ENCODE data around the gene NUMB. TPM values are rescaled to one million over a fixed set of nuclear protein-coding genes. Genes with fewer than 3 reads are reported as not detected.

NUMB gene
- total and polyA plus RNA-seq, 2 of the 13 experiments (the other 11 are each of a cell fraction or from before 2014, with no cell fraction given) = 20.3 to 71.1 TPM

DNA sequence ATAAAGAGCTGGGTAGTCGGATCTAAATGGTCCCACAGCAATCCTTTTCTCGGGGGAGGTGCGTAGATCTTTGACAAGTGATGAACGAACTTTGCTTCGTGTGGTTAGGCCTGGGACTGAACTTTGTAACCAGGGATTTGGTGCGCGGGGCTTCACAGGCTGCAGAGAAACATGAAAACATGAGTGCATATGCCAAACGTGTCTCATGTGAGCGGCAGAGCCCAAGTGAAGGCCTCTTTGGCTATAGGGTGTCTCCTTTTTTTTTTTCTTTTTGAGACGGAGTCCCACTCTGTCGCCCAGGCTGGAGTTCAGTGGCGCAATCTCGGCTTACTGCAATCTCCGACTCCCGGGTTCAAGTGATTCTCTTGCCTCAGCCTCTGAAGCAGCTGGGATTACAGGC lies 20.3 kb upstream of the NUMB start (continued):
- TF ChIP-seq, protein P1, sequence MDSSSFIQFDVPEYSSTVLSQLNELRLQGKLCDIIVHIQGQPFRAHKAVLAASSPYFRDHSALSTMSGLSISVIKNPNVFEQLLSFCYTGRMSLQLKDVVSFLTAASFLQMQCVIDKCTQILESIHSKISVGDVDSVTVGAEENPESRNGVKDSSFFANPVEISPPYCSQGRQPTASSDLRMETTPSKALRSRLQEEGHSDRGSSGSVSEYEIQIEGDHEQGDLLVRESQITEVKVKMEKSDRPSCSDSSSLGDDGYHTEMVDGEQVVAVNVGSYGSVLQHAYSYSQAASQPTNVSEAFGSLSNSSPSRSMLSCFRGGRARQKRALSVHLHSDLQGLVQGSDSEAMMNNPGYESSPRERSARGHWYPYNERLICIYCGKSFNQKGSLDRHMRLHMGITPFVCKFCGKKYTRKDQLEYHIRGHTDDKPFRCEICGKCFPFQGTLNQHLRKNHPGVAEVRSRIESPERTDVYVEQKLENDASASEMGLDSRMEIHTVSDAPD (CRISPR knock-in tag; IDR thresholded peaks at IDR 0.05) = 0 out of 2 replicates have a peak, but pooled peaks have one; percentile 50
- TF ChIP-seq ZNF205 (CRISPR knock-in tag; IDR thresholded peaks at IDR 0.05) (no peak), DMAP1 (CRISPR knock-in tag; IDR thresholded peaks at IDR 0.05) (peak; percentile 29; the same call in 1 of the 2 replicates), MTF1 (CRISPR knock-in tag; IDR thresholded peaks at IDR 0.05) (no peak), HOMEZ (CRISPR knock-in tag; IDR thresholded peaks at IDR 0.05; ENCODE audit: low read depth) (peak; percentile 21; the same call in 1 of the 2 replicates), ZKSCAN5 (CRISPR knock-in tag; IDR thresholded peaks at IDR 0.05) (no peak), HNRNPUL1 (IDR thresholded peaks at IDR 0.05; ENCODE audit: low read depth, low read length) (no peak), RFXANK (CRISPR knock-in tag; IDR thresholded peaks at IDR 0.05) (no peak), ZNF350 (CRISPR knock-in tag; IDR thresholded peaks at IDR 0.05; ENCODE audit: borderline replicate concordance, low read depth) (no peak), MIXL1 (CRISPR knock-in tag; IDR thresholded peaks at IDR 0.05) (no peak), ZFAT (CRISPR knock-in tag; conservative IDR thresholded peaks at IDR 0.05) (no peak), RARG (CRISPR knock-in tag; IDR thresholded peaks at IDR 0.05; ENCODE audit: low read depth) (no peak), ZBTB8A (CRISPR knock-in tag; IDR thresholded peaks at IDR 0.05; ENCODE audit: borderline replicate concordance, low read depth) (no peak), ZGPAT (CRISPR knock-in tag; IDR thresholded peaks at IDR 0.05) (peak; percentile 25; the same call in 1 of the 2 replicates), LRRFIP1 (CRISPR knock-in tag; conservative IDR thresholded peaks at IDR 0.05) (no peak), ZNF790 (CRISPR knock-in tag; IDR thresholded peaks at IDR 0.05; ENCODE audit: borderline replicate concordance) (no peak), ELF1 (CRISPR knock-in tag; IDR thresholded peaks at IDR 0.05) (no peak), MED13 (CRISPR knock-in tag; IDR thresholded peaks at IDR 0.05) (no peak)
- TF ChIP-seq, protein P2, sequence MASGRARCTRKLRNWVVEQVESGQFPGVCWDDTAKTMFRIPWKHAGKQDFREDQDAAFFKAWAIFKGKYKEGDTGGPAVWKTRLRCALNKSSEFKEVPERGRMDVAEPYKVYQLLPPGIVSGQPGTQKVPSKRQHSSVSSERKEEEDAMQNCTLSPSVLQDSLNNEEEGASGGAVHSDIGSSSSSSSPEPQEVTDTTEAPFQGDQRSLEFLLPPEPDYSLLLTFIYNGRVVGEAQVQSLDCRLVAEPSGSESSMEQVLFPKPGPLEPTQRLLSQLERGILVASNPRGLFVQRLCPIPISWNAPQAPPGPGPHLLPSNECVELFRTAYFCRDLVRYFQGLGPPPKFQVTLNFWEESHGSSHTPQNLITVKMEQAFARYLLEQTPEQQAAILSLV (CRISPR knock-in tag; IDR thresholded peaks at IDR 0.05; ENCODE audit: borderline replicate concordance) = no peak
- TF ChIP-seq, protein P3, sequence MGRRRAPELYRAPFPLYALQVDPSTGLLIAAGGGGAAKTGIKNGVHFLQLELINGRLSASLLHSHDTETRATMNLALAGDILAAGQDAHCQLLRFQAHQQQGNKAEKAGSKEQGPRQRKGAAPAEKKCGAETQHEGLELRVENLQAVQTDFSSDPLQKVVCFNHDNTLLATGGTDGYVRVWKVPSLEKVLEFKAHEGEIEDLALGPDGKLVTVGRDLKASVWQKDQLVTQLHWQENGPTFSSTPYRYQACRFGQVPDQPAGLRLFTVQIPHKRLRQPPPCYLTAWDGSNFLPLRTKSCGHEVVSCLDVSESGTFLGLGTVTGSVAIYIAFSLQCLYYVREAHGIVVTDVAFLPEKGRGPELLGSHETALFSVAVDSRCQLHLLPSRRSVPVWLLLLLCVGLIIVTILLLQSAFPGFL (CRISPR knock-in tag; IDR thresholded peaks at IDR 0.05) = no peak
- TF ChIP-seq, protein P4, sequence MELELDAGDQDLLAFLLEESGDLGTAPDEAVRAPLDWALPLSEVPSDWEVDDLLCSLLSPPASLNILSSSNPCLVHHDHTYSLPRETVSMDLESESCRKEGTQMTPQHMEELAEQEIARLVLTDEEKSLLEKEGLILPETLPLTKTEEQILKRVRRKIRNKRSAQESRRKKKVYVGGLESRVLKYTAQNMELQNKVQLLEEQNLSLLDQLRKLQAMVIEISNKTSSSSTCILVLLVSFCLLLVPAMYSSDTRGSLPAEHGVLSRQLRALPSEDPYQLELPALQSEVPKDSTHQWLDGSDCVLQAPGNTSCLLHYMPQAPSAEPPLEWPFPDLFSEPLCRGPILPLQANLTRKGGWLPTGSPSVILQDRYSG (CRISPR knock-in tag; IDR thresholded peaks at IDR 0.05) = no peak
